ENCODE results near the gene CELF2. TPM values are rescaled to one million over a fixed set of nuclear protein-coding genes. Genes with fewer than 3 reads are reported as not detected.

The CELF2 gene
- total RNA-seq, 1 donor from 2014 or later = 110 TPM

GRCh38 chr10:11264296-11265048, 246.8 kb downstream of the CELF2 start:
- H3K27me3 ChIP-seq = no peaks in the 10 kb centered on the region
- no peak for DNase-seq
- H3K27ac ChIP-seq = no peak overlapping the region
- TF ChIP-seq CTCF (IDR thresholded peaks at IDR 0.05) = no peak
- H3K4me1 ChIP-seq = no peaks in the 10 kb centered on the region
- intact Hi-C loops (cut with DNase I) = no loop called here
- H3K9me3 ChIP-seq = no peaks in the 10 kb centered on the region
- no peak overlapping the region for H3K4me3 ChIP-seq
- peaks cover 82% of the 10 kb centered on the region for H3K36me3 ChIP-seq
- ATAC-seq = no peak

GRCh38 chr10:11265484-11265883, 247.8 kb downstream of the CELF2 start:
- DNase-seq (no peak), ATAC-seq (no peak)
- intact Hi-C loops (cut with DNase I) = no loop called here

GRCh38 chr10:11266426-11266825, 248.8 kb downstream of the CELF2 start:
- intact Hi-C loops (cut with DNase I) = no loop called here
- H3K9me3 ChIP-seq = no peaks in the 10 kb centered on the region
- DNase-seq = no peak
- H3K27ac ChIP-seq = no peak overlapping the region
- TF ChIP-seq CTCF (IDR thresholded peaks at IDR 0.05) = no peak
- peaks cover 79% of the 10 kb centered on the region for H3K36me3 ChIP-seq
- no peak for ATAC-seq
- no peak overlapping the region for H3K4me3 ChIP-seq
- peaks cover 9% of the 10 kb centered on the region for H3K4me1 ChIP-seq
- no peaks in the 10 kb centered on the region for H3K27me3 ChIP-seq

More at GRCh38 chr10:11265484-11265883, 247.8 kb downstream of the CELF2 start:
- peaks cover 79% of the 10 kb centered on the region for H3K36me3 ChIP-seq
- H3K27me3 ChIP-seq = no peaks in the 10 kb centered on the region
- no peak overlapping the region for H3K27ac ChIP-seq
- peaks cover 4% of the 10 kb centered on the region for H3K4me1 ChIP-seq
- TF ChIP-seq CTCF (IDR thresholded peaks at IDR 0.05) = no peak
- H3K4me3 ChIP-seq = no peak overlapping the region
- H3K9me3 ChIP-seq = no peaks in the 10 kb centered on the region

- TF ChIP-seq CTCF (IDR thresholded peaks at IDR 0.05) = peak; percentile 73
- Histone ChIP-seq H3K27ac (no peak overlapping the region), H3K9me3 (no peaks in the 10 kb centered on the region), H3K4me3 (no peak overlapping the region), H3K27me3 (no peaks in the 10 kb centered on the region), H3K4me1 (peaks cover 9% of the 10 kb centered on the region), H3K36me3 (peaks cover 86% of the 10 kb centered on the region)
- ATAC-seq (peak; percentile 88), DNase-seq (peak; percentile 76)
- intact Hi-C loops (cut with DNase I) = no loop called here
These were observed 252.6 kb downstream of the CELF2 start for GRCh38 chr10:11270135-11270857.

- Histone ChIP-seq H3K27me3 (no peaks in the 10 kb centered on the region), H3K27ac (no peak overlapping the region), H3K4me3 (no peak overlapping the region), H3K9me3 (no peaks in the 10 kb centered on the region), H3K36me3 (peaks cover 91% of the 10 kb centered on the region), H3K4me1 (peaks cover 9% of the 10 kb centered on the region)
- no peak for ATAC-seq
- DNase-seq = no peak
- TF ChIP-seq CTCF (IDR thresholded peaks at IDR 0.05) = no peak
- intact Hi-C loops (cut with DNase I) = no loop called here
These were observed 253.1 kb downstream of the CELF2 start for GRCh38 chr10:11270858-11271179.
